ENCODE measurements around the gene AUTS2.

Gene AUTS2

GRCh38 chr7:70770154-70770553 is 1171.9 kb downstream of the AUTS2 start:
- H3K27ac ChIP-seq (ENCODE audit: low read depth, low read length) = no peak overlapping the region
- no peak overlapping the region for H2AFZ ChIP-seq (ENCODE audit: low read depth, low read length, severe bottlenecking)
- no peak overlapping the region for H3K4me2 ChIP-seq (ENCODE audit: low read depth, low read length, poor library complexity, severe bottlenecking)
- no peaks in the 10 kb centered on the region; the same call in 1 of the 2 replicates for H3K36me3 ChIP-seq (ENCODE audit: low read length)
- no peaks in the 10 kb centered on the region for H3K9me2 ChIP-seq (replicated peaks; ENCODE audit: insufficient read depth, low read length)
- TF ChIP-seq CTCF (IDR thresholded peaks at IDR 0.05; ENCODE audit: insufficient read depth, low read length, poor library complexity, severe bottlenecking) (no peak), EZH2phosphoT487 (conservative IDR thresholded peaks at IDR 0.05; ENCODE audit: low read length) (no peak)
- H3K4me3 ChIP-seq (ENCODE audit: insufficient read depth, low read length, poor library complexity, severe bottlenecking) = no peak overlapping the region
- H3K9me3 ChIP-seq (ENCODE audit: insufficient read depth, low read length) = no peaks in the 10 kb centered on the region
- H3F3A ChIP-seq (ENCODE audit: insufficient read depth) = no peaks in the 10 kb centered on the region
- no peaks in the 10 kb centered on the region for H3K27me3 ChIP-seq (ENCODE audit: low read length)
- no peak overlapping the region for H3K9ac ChIP-seq (ENCODE audit: low read length)
- no peaks in the 10 kb centered on the region for H3K79me2 ChIP-seq (ENCODE audit: insufficient read depth, low read length)
- no peaks in the 10 kb centered on the region for H4K20me1 ChIP-seq (ENCODE audit: low read depth, low read length)

DNA sequence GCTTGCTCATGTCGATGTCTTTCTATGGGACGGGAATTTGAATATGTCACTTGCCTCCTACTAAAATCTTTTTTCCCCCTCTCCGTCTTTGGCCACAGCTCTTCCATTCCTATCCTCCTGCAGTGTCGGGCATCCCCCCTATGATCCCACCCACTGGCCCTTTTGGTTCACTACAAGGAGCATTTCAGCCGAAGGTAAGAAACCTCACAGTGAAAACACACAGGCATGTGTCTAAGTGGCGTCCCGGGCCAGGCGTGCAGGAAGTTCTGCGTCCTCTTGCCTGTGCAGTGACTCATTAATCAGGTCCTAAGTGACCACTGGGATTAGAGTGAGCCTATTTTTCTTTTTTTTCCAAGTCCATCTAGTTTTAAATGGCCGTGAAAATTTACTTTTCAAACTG is 1173.2 kb downstream of the AUTS2 start:
- H3K4me3 ChIP-seq (ENCODE audit: insufficient read depth, low read length, poor library complexity, severe bottlenecking) = no peak overlapping the region
- no peaks in the 10 kb centered on the region; the same call in 1 of the 2 replicates for H3K36me3 ChIP-seq (ENCODE audit: low read length)
- H3F3A ChIP-seq (ENCODE audit: insufficient read depth) = no peaks in the 10 kb centered on the region
- H3K4me2 ChIP-seq (ENCODE audit: low read depth, low read length, poor library complexity, severe bottlenecking) = no peak overlapping the region
- no peaks in the 10 kb centered on the region for H3K9me3 ChIP-seq (ENCODE audit: insufficient read depth, low read length)
- no peaks in the 10 kb centered on the region for H4K20me1 ChIP-seq (ENCODE audit: low read depth, low read length)
- no peaks in the 10 kb centered on the region for H3K9me2 ChIP-seq (replicated peaks; ENCODE audit: insufficient read depth, low read length)
- H3K27me3 ChIP-seq (ENCODE audit: low read length) = no peaks in the 10 kb centered on the region
- H3K79me2 ChIP-seq (ENCODE audit: insufficient read depth, low read length) = no peaks in the 10 kb centered on the region
- H3K9ac ChIP-seq (ENCODE audit: low read length) = no peak overlapping the region
- no peak overlapping the region for H3K27ac ChIP-seq (ENCODE audit: low read depth, low read length)
- no peak for TF ChIP-seq CTCF (IDR thresholded peaks at IDR 0.05; ENCODE audit: insufficient read depth, low read length, poor library complexity, severe bottlenecking)
- TF ChIP-seq EZH2phosphoT487 (conservative IDR thresholded peaks at IDR 0.05; ENCODE audit: low read length) = no peak
- H2AFZ ChIP-seq (ENCODE audit: low read depth, low read length, severe bottlenecking) = no peak overlapping the region

GRCh38 chr7:70772891-70773290 is 1174.6 kb downstream of the AUTS2 start:
- Histone ChIP-seq H3K9me3 (ENCODE audit: insufficient read depth, low read length) (no peaks in the 10 kb centered on the region), H3K9me2 (replicated peaks; ENCODE audit: insufficient read depth, low read length) (no peaks in the 10 kb centered on the region), H3F3A (ENCODE audit: insufficient read depth) (no peaks in the 10 kb centered on the region), H4K20me1 (ENCODE audit: low read depth, low read length) (no peaks in the 10 kb centered on the region), H3K4me2 (ENCODE audit: low read depth, low read length, poor library complexity, severe bottlenecking) (no peak overlapping the region), H3K27ac (ENCODE audit: low read depth, low read length) (no peak overlapping the region), H3K27me3 (ENCODE audit: low read length) (no peaks in the 10 kb centered on the region), H3K9ac (ENCODE audit: low read length) (no peak overlapping the region), H3K36me3 (ENCODE audit: low read length) (no peaks in the 10 kb centered on the region; the same call in 1 of the 2 replicates), H3K4me3 (ENCODE audit: insufficient read depth, low read length, poor library complexity, severe bottlenecking) (no peak overlapping the region), H2AFZ (ENCODE audit: low read depth, low read length, severe bottlenecking) (no peak overlapping the region), H3K79me2 (ENCODE audit: insufficient read depth, low read length) (no peaks in the 10 kb centered on the region)
- TF ChIP-seq CTCF (IDR thresholded peaks at IDR 0.05; ENCODE audit: insufficient read depth, low read length, poor library complexity, severe bottlenecking) (no peak), EZH2phosphoT487 (conservative IDR thresholded peaks at IDR 0.05; ENCODE audit: low read length) (no peak)

Data from SU-DHL-6 (cell line).